OCI-LY1 (cell line): ENCODE results near the gene ITPKC.

Experiments
- H2AFZ ChIP-seq: fragments of 200-600 bp; sonication (generic), shearing (Covaris generic); 2 replicates; pipeline ENCODE4 v1.6.0; 2014; ENCODE audit warnings: antibody characterized with exemption, mild to moderate bottlenecking, low read length
- H3F3A ChIP-seq: fragments of 200-600 bp; sonication (generic), shearing (Covaris generic); 2 replicates; pipeline ENCODE4 v1.6.0; 2014; ENCODE audit warnings: mild to moderate bottlenecking, antibody characterized with exemption, low read length, moderate library complexity; ENCODE audit not compliant: insufficient read depth
- H3K27ac ChIP-seq: fragments of 200-600 bp; sonication (generic); 2 replicates; pipeline ENCODE4 v1.5.1; 2014; ENCODE audit warnings: low read length, mixed run types, mild to moderate bottlenecking, low read depth; ENCODE audit not compliant: poor library complexity, severe bottlenecking
- H3K27me3 ChIP-seq: fragments of 200-600 bp; sonication (generic); 2 replicates; pipeline ENCODE4 v1.6.0; 2014; ENCODE audit warnings: antibody characterized with exemption, mild to moderate bottlenecking, low read length, moderate library complexity; ENCODE audit not compliant: insufficient read depth
- H3K36me3 ChIP-seq: fragments of 200-600 bp; sonication (generic); 2 replicates; pipeline ENCODE4 v1.6.1; 2014; ENCODE audit warnings: mild to moderate bottlenecking, antibody characterized with exemption, low read length, moderate library complexity, mixed read lengths; ENCODE audit not compliant: insufficient read depth
- H3K4me1 ChIP-seq: fragments of 200-600 bp; sonication (generic); 2 replicates; pipeline ENCODE4 v1.5.1; 2014; ENCODE audit warnings: mild to moderate bottlenecking, low read length, moderate library complexity; ENCODE audit not compliant: insufficient read depth, severe bottlenecking
- H3K4me2 ChIP-seq: fragments of 200-600 bp; sonication (generic), shearing (Covaris generic); 2 replicates; pipeline ENCODE4 v1.6.1; 2014; ENCODE audit warnings: low read length
- H3K4me3 ChIP-seq: fragments of 200-600 bp; sonication (generic); 2 replicates; pipeline ENCODE4 v1.5.1; 2014; ENCODE audit warnings: low read length, low read depth, mild to moderate bottlenecking, mixed read lengths; ENCODE audit not compliant: poor library complexity, severe bottlenecking
- H3K79me2 ChIP-seq: fragments of 200-600 bp; shearing (Covaris generic); 2 replicates; pipeline ENCODE4 v1.6.1; 2016; ENCODE audit warnings: mixed run types, low read length, mixed read lengths; ENCODE audit not compliant: insufficient read depth
- H3K9ac ChIP-seq: fragments of 200-600 bp; sonication (generic), shearing (Covaris generic); 2 replicates; pipeline ENCODE4 v1.6.1; 2014; ENCODE audit warnings: mild to moderate bottlenecking, low read length, mixed read lengths
- H3K9me2 ChIP-seq: fragments of 200-600 bp; sonication (generic), shearing (Covaris generic); 2 replicates; pipeline ENCODE4 v1.6.1; 2014; ENCODE audit warnings: low read depth, mild to moderate bottlenecking, low read length, mixed read lengths
- H3K9me3 ChIP-seq: fragments of 200-600 bp; shearing (Covaris generic); 2 replicates; pipeline ENCODE4 v1.6.1; 2014; ENCODE audit warnings: low read length, mixed read lengths
- H4K20me1 ChIP-seq: fragments of 200-600 bp; sonication (generic), shearing (Covaris generic); 2 replicates; pipeline ENCODE4 v1.6.0; 2016; ENCODE audit warnings: mild to moderate bottlenecking, low read length; ENCODE audit not compliant: insufficient read depth
- CTCF ChIP-seq: fragments of 200-600 bp; sonication (generic), shearing (Covaris generic); IDR thresholded peaks from 2 replicates; pipeline ENCODE4 v1.5.1; 2017; ENCODE audit warnings: mild to moderate bottlenecking, antibody characterized with exemption, low read length, moderate library complexity, mixed read lengths
- EZH2 ChIP-seq: fragments of 200-600 bp; sonication (generic), shearing (Covaris generic); IDR thresholded peaks from 2 replicates; pipeline ENCODE4 v1.8.0; 2017; ENCODE audit warnings: borderline replicate concordance, mixed run types, mild to moderate bottlenecking, antibody characterized with exemption, low read length, moderate library complexity, mixed read lengths

ITPKC gene

GRCh38 chr19:40718774-40719391 is 2.0 kb downstream of the ITPKC start:
- TF ChIP-seq CTCF, result no peak
- Histone ChIP-seq H3K9me3 (no peaks in the 10 kb centered on the region), H3K27ac (peak overlapping the region; percentile 72), H3K9ac (peak overlapping the region; percentile 92), H3F3A (no peaks in the 10 kb centered on the region), H3K4me1 (peaks cover 48% of the 10 kb centered on the region), H3K9me2 (no peaks in the 10 kb centered on the region), H3K79me2 (peaks cover 2% of the 10 kb centered on the region; the same call in 1 of the 2 replicates), H3K4me2 (peak overlapping the region; percentile 88), H3K4me3 (peak overlapping the region; percentile 95), H2AFZ (no peak overlapping the region), H3K36me3 (no peaks in the 10 kb centered on the region), H4K20me1 (no peaks in the 10 kb centered on the region), H3K27me3 (no peaks in the 10 kb centered on the region)

- no peaks in the 10 kb centered on the region for H3K9me3 ChIP-seq
- peaks cover 43% of the 10 kb centered on the region for H3K4me1 ChIP-seq
- H4K20me1 ChIP-seq, result no peaks in the 10 kb centered on the region
- peak overlapping the region; percentile 95 for H3K4me3 ChIP-seq
- H3K79me2 ChIP-seq, result peaks cover 2% of the 10 kb centered on the region; the same call in 1 of the 2 replicates
- H3K27me3 ChIP-seq, result no peaks in the 10 kb centered on the region
- H2AFZ ChIP-seq, result no peak overlapping the region
- peak overlapping the region; percentile 72 for H3K27ac ChIP-seq
- no peaks in the 10 kb centered on the region for H3K36me3 ChIP-seq
- H3K9me2 ChIP-seq, result no peaks in the 10 kb centered on the region
- no peaks in the 10 kb centered on the region for H3F3A ChIP-seq
- H3K4me2 ChIP-seq, result peak overlapping the region; percentile 88
- TF ChIP-seq CTCF, result no peak
- no peak for TF ChIP-seq EZH2
- H3K9ac ChIP-seq, result peak overlapping the region; percentile 92
Observed at GRCh38 chr19:40719414-40719894, 2.5 kb downstream of the ITPKC start.

- H4K20me1 ChIP-seq, result no peaks in the 10 kb centered on the region
- H3K4me3 ChIP-seq, result no peak overlapping the region
- H3K9ac ChIP-seq, result no peak overlapping the region
- H3K4me2 ChIP-seq, result no peak overlapping the region
- no peaks in the 10 kb centered on the region for H3K9me2 ChIP-seq
- H3K27me3 ChIP-seq, result no peaks in the 10 kb centered on the region
- no peak overlapping the region for H2AFZ ChIP-seq
- no peaks in the 10 kb centered on the region for H3F3A ChIP-seq
- H3K9me3 ChIP-seq, result no peaks in the 10 kb centered on the region
- peaks cover 2% of the 10 kb centered on the region; the same call in 1 of the 2 replicates for H3K79me2 ChIP-seq
- no peak overlapping the region for H3K27ac ChIP-seq
- H3K4me1 ChIP-seq, result peaks cover 30% of the 10 kb centered on the region
- TF ChIP-seq EZH2 (no peak), CTCF (no peak)
- no peaks in the 10 kb centered on the region for H3K36me3 ChIP-seq
Observed at GRCh38 chr19:40721140-40721486, 4.2 kb downstream of the ITPKC start.
